CD4-positive, alpha-beta T cell treated with Interleukin-4 for 1 hour (primary cell): ENCODE results near the gene TYW1B.
"Not testable (repeated sequence)": the region's sequence is repeated elsewhere in the genome, so short reads cannot be mapped to it uniquely, and the experiment has no call there.

ENCODE experiments used
- DNase-seq, 2 donors: peaks; one replicate each; pipeline ENCODE4 v3.0.0-alpha.2; 2020 to 2022

Gene TYW1B

GRCh38 chr7:72753781-72754180 lies 74.2 kb downstream of the TYW1B start:
- DNase-seq: no peak

GRCh38 chr7:72753229-72753628 lies 74.8 kb downstream of the TYW1B start:
- not testable (repeated sequence) for DNase-seq

GRCh38 chr7:72751978-72752377 lies 76.0 kb downstream of the TYW1B start:
- no peak for DNase-seq

- DNase-seq: no peak
Measured at GRCh38 chr7:72751378-72751777, 76.6 kb downstream of the TYW1B start.

- not testable (repeated sequence) for DNase-seq
Measured at GRCh38 chr7:72748649-72749048, 79.4 kb downstream of the TYW1B start.

- DNase-seq: not testable (repeated sequence)
Measured at GRCh38 chr7:72744244-72744926, 83.6 kb downstream of the TYW1B start.

- DNase-seq: not testable (repeated sequence)
Measured at GRCh38 chr7:72743801-72744200, 84.2 kb downstream of the TYW1B start.

- DNase-seq: not testable (repeated sequence)
Measured at GRCh38 chr7:72739716-72740115, 88.3 kb downstream of the TYW1B start.

- DNase-seq: not testable (repeated sequence)
Measured at GRCh38 chr7:72735855-72736254, 92.1 kb downstream of the TYW1B start.

- DNase-seq: not testable (repeated sequence)
Measured at GRCh38 chr7:72730815-72731214, 97.2 kb downstream of the TYW1B start.

- not testable (repeated sequence) for DNase-seq
Measured at GRCh38 chr7:72730384-72730783, 97.6 kb downstream of the TYW1B start.

- not testable (repeated sequence) for DNase-seq
Measured at GRCh38 chr7:72729130-72729529, 98.9 kb downstream of the TYW1B start.

- DNase-seq: not testable (repeated sequence)
Measured at GRCh38 chr7:72722694-72723093, 105.3 kb downstream of the TYW1B start.

GRCh38 chr7:72720890-72721289 lies 107.1 kb downstream of the TYW1B start:
- DNase-seq: not testable (repeated sequence)

GRCh38 chr7:72717252-72717774 lies 110.7 kb downstream of the TYW1B start:
- DNase-seq: not testable (repeated sequence)

GRCh38 chr7:72711927-72712326 lies 116.1 kb downstream of the TYW1B start:
- not testable (repeated sequence) for DNase-seq

- DNase-seq: no peak
Measured at GRCh38 chr7:72710983-72711382, 117.0 kb downstream of the TYW1B start.

GRCh38 chr7:72709909-72710308 lies 118.1 kb downstream of the TYW1B start:
- DNase-seq: no peak

GRCh38 chr7:72708371-72709050 lies 119.5 kb downstream of the TYW1B start:
- not testable (repeated sequence) for DNase-seq

GRCh38 chr7:72706521-72706920 lies 121.5 kb downstream of the TYW1B start:
- DNase-seq: no peak

GRCh38 chr7:72705693-72706092 lies 122.3 kb downstream of the TYW1B start:
- not testable (repeated sequence) for DNase-seq

GRCh38 chr7:72704894-72705293 lies 123.1 kb downstream of the TYW1B start:
- DNase-seq: no peak

- not testable (repeated sequence) for DNase-seq
Measured at GRCh38 chr7:72700548-72700947, 127.5 kb downstream of the TYW1B start.

GRCh38 chr7:72697066-72697465 lies 130.9 kb downstream of the TYW1B start:
- not testable (repeated sequence) for DNase-seq
